IPS-NIHi7 (cell line): Measurements from ENCODE around the gene PTPRG.
"Not testable (repeated sequence)": the region's sequence is repeated elsewhere in the genome, so short reads cannot be mapped to it uniquely, and the experiment has no call there.

ENCODE experiments used
- DNase-seq: peaks from one replicate; pipeline ENCODE4 v3.0.0; 2012; ENCODE audit warnings: mixed read lengths; ENCODE audit errors: extremely low spot score

Gene PTPRG

GRCh38 chr3:61796088-61796680 lies 234.8 kb downstream of the PTPRG start:
- no peak for DNase-seq

- DNase-seq = no peak
These were observed 235.5 kb downstream of the PTPRG start for GRCh38 chr3:61796911-61797310.

- no peak for DNase-seq
These were observed 241.4 kb downstream of the PTPRG start for GRCh38 chr3:61802772-61803171.

- DNase-seq = no peak
These were observed 242.6 kb downstream of the PTPRG start for GRCh38 chr3:61803983-61804382.

- DNase-seq = no peak
These were observed 243.4 kb downstream of the PTPRG start for GRCh38 chr3:61804782-61805181.

GRCh38 chr3:61805510-61806080 lies 244.2 kb downstream of the PTPRG start:
- no peak for DNase-seq

- DNase-seq = no peak
These were observed 245.4 kb downstream of the PTPRG start for GRCh38 chr3:61806810-61807209.

- DNase-seq = peak; percentile 25
These were observed 246.5 kb downstream of the PTPRG start for GRCh38 chr3:61807865-61808276.

GRCh38 chr3:61808526-61808925 lies 247.2 kb downstream of the PTPRG start:
- DNase-seq = no peak

GRCh38 chr3:61808999-61809398 lies 247.6 kb downstream of the PTPRG start:
- DNase-seq = no peak

GRCh38 chr3:61809879-61810278 lies 248.5 kb downstream of the PTPRG start:
- DNase-seq = no peak

GRCh38 chr3:61810953-61811497 lies 249.7 kb downstream of the PTPRG start:
- DNase-seq = no peak

- no peak for DNase-seq
These were observed 250.3 kb downstream of the PTPRG start for GRCh38 chr3:61811652-61812051.

GRCh38 chr3:61812085-61812484 lies 250.7 kb downstream of the PTPRG start:
- DNase-seq = no peak

GRCh38 chr3:61812517-61812916 lies 251.1 kb downstream of the PTPRG start:
- DNase-seq = no peak

GRCh38 chr3:61813636-61814035 lies 252.3 kb downstream of the PTPRG start:
- no peak for DNase-seq

GRCh38 chr3:61814674-61815073 lies 253.3 kb downstream of the PTPRG start:
- no peak for DNase-seq

- not testable (repeated sequence) for DNase-seq
These were observed 254.9 kb downstream of the PTPRG start for GRCh38 chr3:61816304-61816703.

GRCh38 chr3:61819861-61820260 lies 258.5 kb downstream of the PTPRG start:
- no peak for DNase-seq

- DNase-seq = no peak
These were observed 259.1 kb downstream of the PTPRG start for GRCh38 chr3:61820306-61820992.

GRCh38 chr3:61821823-61822251 lies 260.5 kb downstream of the PTPRG start:
- DNase-seq = no peak

- DNase-seq = no peak
These were observed 261.2 kb downstream of the PTPRG start for GRCh38 chr3:61822588-61822987.

- DNase-seq = no peak
These were observed 263.3 kb downstream of the PTPRG start for GRCh38 chr3:61824553-61825135.
